GM12878 (cell line): ENCODE measurements around the gene LRRC8D. TPM values are rescaled to one million over a fixed set of nuclear protein-coding genes. Genes with fewer than 3 reads are reported as not detected.

Experiments
- ATAC-seq: fragments of 200-7000 bp; cut with Tn5 transposase; 3 replicates; pipeline ENCODE4 v1.9.1; 2020; ENCODE audit warnings: mild to moderate bottlenecking, moderate library complexity
- BruUV-seq: library from RNA; stranded (reverse); fragments of 400-500 nt; replicated peaks from 2 replicates; lab custom pipeline; 2021; lab: Mats Ljungman, UMichigan
- CTCF ChIA-PET: fragments of 300-600 bp; sonication (Branson Sonifier 250); formaldehyde crosslinking; extraction: SDS; loops from one replicate; lab custom pipeline; 2021; ENCODE audit warnings: inconsistent platforms; lab: Yijun Ruan, JAX
- POLR2A ChIA-PET: fragments of 350-600 bp; formaldehyde crosslinking; extraction: SDS; loops from one replicate; lab custom pipeline; 2021; ENCODE audit warnings: inconsistent platforms; lab: Charles Lee
- RAD21 ChIA-PET: fragments of 300-600 bp; sonication (Branson Sonifier 250); formaldehyde crosslinking; loops from one replicate; lab custom pipeline; 2023; ENCODE audit warnings: antibody characterized with exemption; ENCODE audit not compliant: unreplicated experiment; lab: Charles Lee
- SMC1A ChIA-PET: fragments of 300-600 bp; sonication (Branson Sonifier 250); formaldehyde crosslinking; loops from one replicate; lab custom pipeline; 2023; ENCODE audit not compliant: unreplicated experiment, uncharacterized antibody; lab: Charles Lee
- DNase-seq: peaks from one replicate; pipeline ENCODE4 v3.0.0-alpha.2; 2011; ENCODE audit warnings: low read depth, low spot score
- FAIRE-seq: peaks from 3 replicates; lab custom pipeline; 2011; peaks lifted over from hg19 to GRCh38; lab: Jason Lieb, UNC
- H2AFZ ChIP-seq: 2 replicates; pipeline ENCODE4 v1.6.0; 2011; ENCODE audit warnings: low read depth, low read length, control low read depth; ENCODE audit not compliant: control insufficient read depth
- H3K27ac ChIP-seq: 2 replicates; pipeline ENCODE4 v1.5.1; 2011; ENCODE audit warnings: control low read depth; ENCODE audit not compliant: control insufficient read depth, insufficient read depth
- H3K27me3 ChIP-seq, 2 experiments: replicated peaks in 1 of 2; 2 replicates each; pipeline versions ENCODE4 v1.6.0 to v1.6.1; 2011; ENCODE audit warnings: low read length in 1 of 2; ENCODE audit not compliant: control insufficient read depth in 2 of 2, insufficient read depth in 2 of 2
- H3K36me3 ChIP-seq, 2 experiments: 2 replicates each; pipeline ENCODE4 v1.5.1; 2011; ENCODE audit warnings: low read length in 1 of 2; ENCODE audit not compliant: control insufficient read depth in 2 of 2, insufficient read depth in 2 of 2
- H3K4me1 ChIP-seq: 2 replicates; pipeline ENCODE4 v1.6.1; 2011; ENCODE audit warnings: mild to moderate bottlenecking, low read length, moderate library complexity, mixed read lengths; ENCODE audit not compliant: control insufficient read depth, insufficient read depth
- H3K4me2 ChIP-seq: 2 replicates; pipeline ENCODE4 v1.6.0; 2011; ENCODE audit warnings: control low read depth; ENCODE audit not compliant: control insufficient read depth, insufficient read depth
- H3K4me3 ChIP-seq: fragments of 200-600 bp; sonication (generic); 2 replicates; pipeline ENCODE4 v1.5.1; 2016
- H3K79me2 ChIP-seq: 2 replicates; pipeline ENCODE4 v1.6.0; 2011; ENCODE audit warnings: low read length; ENCODE audit not compliant: control insufficient read depth, insufficient read depth
- H3K9ac ChIP-seq: 2 replicates; pipeline ENCODE4 v1.8.0; 2011; ENCODE audit warnings: low read length, control low read depth, mixed read lengths; ENCODE audit not compliant: control insufficient read depth, insufficient read depth
- H3K9me3 ChIP-seq: replicated peaks from 3 replicates; pipeline ENCODE4 v1.5.1; 2011; ENCODE audit warnings: mild to moderate bottlenecking, low read length; ENCODE audit not compliant: control insufficient read depth, insufficient read depth
- H4K20me1 ChIP-seq: 2 replicates; pipeline ENCODE4 v1.6.0; 2011; ENCODE audit not compliant: control insufficient read depth, insufficient read depth
- ASH2L ChIP-seq: fragments of 300-600, 200-600 bp; sonication (generic); IDR thresholded peaks from 2 replicates; pipeline ENCODE4 v1.6.1; 2017; ENCODE audit warnings: low read depth, mild to moderate bottlenecking, borderline replicate concordance
- CHD1 ChIP-seq: IDR thresholded peaks from 2 replicates; pipeline ENCODE4 v1.6.1; 2012; ENCODE audit warnings: low read depth, low read length, improper control_type of control experiment
- DPF2 ChIP-seq: fragments of 450-650 bp; IDR thresholded peaks from 2 replicates; pipeline ENCODE4 v1.6.1; 2017; ENCODE audit warnings: mild to moderate bottlenecking
- EP300 ChIP-seq, 2 experiments: fragments of 150-350 bp in 1 of 2; IDR thresholded peaks; 2 replicates each; pipeline ENCODE4 v1.6.1; 2011 to 2012; ENCODE audit warnings: low read depth in 2 of 2, low read length in 2 of 2, borderline replicate concordance in 1 of 2, improper control_type of control experiment in 1 of 2, inconsistent platforms in 1 of 2; ENCODE audit not compliant: control insufficient read depth in 1 of 2
- NBN ChIP-seq: fragments of 450-650 bp; IDR thresholded peaks from 2 replicates; pipeline ENCODE4 v1.6.1; 2016
- WGBS: methylation state at CpG from one replicate; pipeline ENCODE4 v1.1.6; 2016; ENCODE audit warnings: low lambda C conversion rate; ENCODE audit not compliant: insufficient replicate concordance, insufficient coverage; ENCODE audit errors: missing lambda C conversion rate; 5-methylcytosine and 5-hydroxymethylcytosine counted together
- in situ Hi-C: fragments of 300-500 bp; cut with MboI; formaldehyde crosslinking; loops from 9 replicates; pipeline ENCODE4 v1.14.3; 2018; ENCODE audit warnings: mixed read lengths
- intact Hi-C: fragments of 100-400 bp; cut with micrococcal nuclease; formaldehyde crosslinking; loops from one replicate; pipeline ENCODE4 v1.14.2; 2022; ENCODE audit not compliant: unreplicated experiment
- polyA plus RNA-seq, 11 experiments: library from polyadenylated mRNA; depleted of rRNA in 4 of 11; unstranded in 6 of 11; stranded (reverse) in 5 of 11; fragments of >200 nt; fragmentation: Nextera tagmentation in 4 of 11; fragmentation: Illumina TruSeq in 1 of 11; extraction: Ambion mirVana in 4 of 11; extraction: Trizol in 1 of 11; gene quantifications; 1 replicate in 1 of 11; 2 replicates in 10 of 11; pipeline versions ENCODE4 v1.2.1 to v1.2.3, GENCODE V29; 2011 to 2016; ENCODE audit warnings: inconsistent platforms in 2 of 11, missing spikeins in 2 of 11, low read depth in 1 of 11
- total RNA-seq, 4 experiments: library from RNA; depleted of rRNA in 3 of 4; stranded (reverse); fragments of >200 nt in 3 of 4; fragmentation: Illumina TruSeq in 1 of 4; extraction: Trizol in 1 of 4; gene quantifications; 2 replicates each; pipeline versions ENCODE4 v1.2.1 to v1.2.3, GENCODE V29; 2013 to 2021
- TF ChIP-seq, protein P1 (sequence below): IDR thresholded peaks from 2 replicates; pipeline ENCODE4 v1.6.1; 2012; ENCODE audit warnings: low read length, inconsistent platforms

LRRC8D gene
- total and polyA plus RNA-seq, 10 of the 15 experiments (the other 5 are each of a cell fraction or from before 2014, with no cell fraction given) = 5.6 to 44.1 (median 26.8) TPM

DNA sequence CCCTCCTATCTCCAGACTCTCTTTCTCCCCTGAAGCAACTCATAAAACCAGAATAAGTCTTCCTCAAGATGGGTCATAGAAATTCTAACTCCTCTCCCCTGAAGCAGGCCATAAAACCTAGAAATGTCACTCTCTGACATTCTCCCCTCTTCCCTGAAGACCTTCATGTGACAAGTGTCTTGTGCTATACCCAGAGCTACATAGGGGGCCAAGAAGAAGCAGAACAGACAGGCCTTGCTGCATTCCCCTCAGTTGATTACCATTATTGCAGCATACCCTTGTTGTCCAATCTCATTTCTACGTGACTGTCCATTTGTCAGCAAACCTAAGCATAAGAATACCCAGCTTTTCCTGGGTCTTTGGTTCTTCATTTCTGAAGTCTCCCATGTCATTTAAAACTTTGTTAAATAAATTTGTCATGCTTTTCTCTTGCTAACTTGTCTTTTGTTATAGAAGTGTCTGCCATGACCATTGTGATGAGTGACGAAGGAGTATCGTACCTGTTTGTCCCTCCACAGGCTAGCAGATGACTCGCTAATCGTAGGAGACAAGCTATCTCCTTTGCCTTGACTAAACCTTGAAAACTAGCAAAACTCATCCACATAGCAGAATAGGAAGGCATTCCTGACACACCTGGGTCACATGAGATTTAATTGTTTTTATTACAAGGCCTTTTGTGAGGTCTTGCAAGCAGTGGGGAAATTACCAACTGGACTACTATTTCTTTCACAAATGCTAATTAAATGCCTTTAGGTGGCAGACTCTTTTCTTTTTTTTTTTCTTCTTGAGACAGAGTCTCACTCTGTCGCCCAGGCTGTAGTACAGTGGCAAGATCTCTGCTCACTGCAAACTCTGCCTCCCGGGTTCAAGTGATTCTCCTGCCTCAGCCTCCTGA, 134.7 kb downstream of the LRRC8D start:
- FAIRE-seq (no peak), ATAC-seq (no peak), DNase-seq (no peak)
- H3K27me3 ChIP-seq = no peaks in the 10 kb centered on the region
- TF ChIP-seq NBN = no peak
- TF ChIP-seq CHD1 = no peak
- TF ChIP-seq, protein P1, sequence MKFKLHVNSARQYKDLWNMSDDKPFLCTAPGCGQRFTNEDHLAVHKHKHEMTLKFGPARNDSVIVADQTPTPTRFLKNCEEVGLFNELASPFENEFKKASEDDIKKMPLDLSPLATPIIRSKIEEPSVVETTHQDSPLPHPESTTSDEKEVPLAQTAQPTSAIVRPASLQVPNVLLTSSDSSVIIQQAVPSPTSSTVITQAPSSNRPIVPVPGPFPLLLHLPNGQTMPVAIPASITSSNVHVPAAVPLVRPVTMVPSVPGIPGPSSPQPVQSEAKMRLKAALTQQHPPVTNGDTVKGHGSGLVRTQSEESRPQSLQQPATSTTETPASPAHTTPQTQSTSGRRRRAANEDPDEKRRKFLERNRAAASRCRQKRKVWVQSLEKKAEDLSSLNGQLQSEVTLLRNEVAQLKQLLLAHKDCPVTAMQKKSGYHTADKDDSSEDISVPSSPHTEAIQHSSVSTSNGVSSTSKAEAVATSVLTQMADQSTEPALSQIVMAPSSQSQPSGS = no peak
- no peak for TF ChIP-seq ASH2L
- TF ChIP-seq EP300 (IDR thresholded peaks at IDR 0.05; ENCODE audit: borderline replicate concordance in 1 of 2, control insufficient read depth in 1 of 2, low read depth in 2 of 2, low read length in 2 of 2) = no peak
- TF ChIP-seq DPF2 = no peak
- peaks cover 19% of the 10 kb centered on the region for H3K4me1 ChIP-seq
- 98% methylated on average over 6 of the region's 7 CpGs for WGBS
- RAD21 ChIA-PET = interaction anchor here (0.7 kb wide), 1 partner anchor 35 kb away, joined by 3 read pairs; no protein-coding TSS in a partner anchor
- H3K79me2 ChIP-seq = no peaks in the 10 kb centered on the region
- H3K9ac ChIP-seq = no peak overlapping the region
- POLR2A ChIA-PET = no interaction called here
- no peak overlapping the region for H2AFZ ChIP-seq
- SMC1A ChIA-PET = interaction anchor here (1.1 to 2.7 kb wide), 3 partner anchors 30 to 174 kb away, joined by 3 to 9 read pairs (median 4); no protein-coding TSS in a partner anchor
- H4K20me1 ChIP-seq = no peaks in the 10 kb centered on the region
- intact Hi-C loops (no loop called here), in situ Hi-C loops (no loop called here)
- H3K27ac ChIP-seq = no peak overlapping the region
- no peaks in the 10 kb centered on the region for H3K36me3 ChIP-seq
- BruUV-seq = no TSS peak
- no peak overlapping the region for H3K4me2 ChIP-seq
- no peak overlapping the region for H3K4me3 ChIP-seq
- CTCF ChIA-PET = interaction anchor here (0.6 to 1.2 kb wide), 6 partner anchors 9 to 1272 kb away, joined by 3 to 4 read pairs (median 3); no protein-coding TSS in a partner anchor
- peaks cover 4% of the 10 kb centered on the region; the same call in 2 of the 3 replicates for H3K9me3 ChIP-seq
